HG02870 (cell line): Measurements from ENCODE around the gene C1orf167.

ENCODE experiments used
- ATAC-seq: cut with Tn5 transposase; IDR thresholded peaks from one replicate; pipeline ENCODE4 v1.9.1; 2021; ENCODE audit warnings: mild to moderate bottlenecking, moderate library complexity; ENCODE audit not compliant: unreplicated experiment

The C1orf167 gene

GRCh38 chr1:11833497-11833896 lies 71.5 kb downstream of the C1orf167 start:
- ATAC-seq = no peak

GRCh38 chr1:11833900-11834299 lies 71.9 kb downstream of the C1orf167 start:
- no peak for ATAC-seq

DNA sequence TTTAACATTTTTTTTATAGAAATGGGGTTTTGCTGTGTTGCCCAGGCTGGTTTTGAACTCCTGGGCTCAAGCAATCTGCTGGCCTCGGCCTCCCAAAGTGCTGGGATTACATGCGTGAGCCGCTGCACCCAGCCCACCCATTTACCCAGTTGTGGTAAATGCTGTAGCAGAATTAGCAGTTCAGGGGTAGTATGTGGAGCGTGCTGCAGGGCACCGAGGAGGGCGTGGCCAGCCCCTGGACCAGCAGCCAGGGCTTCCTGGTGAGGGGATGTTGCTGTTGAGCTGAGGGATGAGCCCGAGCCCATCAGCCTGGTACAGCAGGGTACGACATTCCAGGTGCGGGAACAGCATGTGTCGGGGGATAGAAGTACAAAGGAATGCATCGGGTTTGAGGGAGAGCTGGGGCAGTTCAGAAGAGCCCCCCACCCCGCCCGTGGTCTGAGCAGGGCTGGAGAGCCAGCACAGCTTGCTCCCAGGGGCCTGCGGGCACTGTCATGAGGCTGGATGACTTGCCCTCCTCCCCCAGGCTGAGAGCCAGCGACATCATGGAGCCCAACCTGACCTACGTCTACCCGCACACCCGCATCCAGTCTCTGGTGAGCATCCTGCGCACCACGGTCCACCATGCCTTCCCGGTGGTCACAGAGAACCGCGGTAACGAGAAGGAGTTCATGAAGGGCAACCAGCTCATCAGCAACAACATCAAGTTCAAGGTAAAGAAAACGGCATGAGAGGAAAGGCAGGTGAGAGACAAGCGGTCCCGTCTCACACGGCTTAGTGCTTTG lies 73.6 kb downstream of the C1orf167 start:
- ATAC-seq = no peak

GRCh38 chr1:11836955-11837766 lies 75.2 kb downstream of the C1orf167 start:
- ATAC-seq = no peak

GRCh38 chr1:11837767-11838348 lies 75.9 kb downstream of the C1orf167 start:
- no peak for ATAC-seq

GRCh38 chr1:11838349-11839272 lies 76.6 kb downstream of the C1orf167 start:
- ATAC-seq = no peak
